ENCODE measurements around the gene HBB. TPM values are rescaled to one million over a fixed set of nuclear protein-coding genes. Genes with fewer than 3 reads are reported as not detected.

The HBB gene
- total RNA-seq, 4 donors from 2014 or later, result 2.5 to 214 (median 107) TPM

- Histone ChIP-seq H3K27me3 (no peaks in the 10 kb centered on the region), H3K9me3 (no peaks in the 10 kb centered on the region), H3K4me3 (replicated peaks in 1 of 3) (no peak overlapping the region), H3K4me1 (no peaks in the 10 kb centered on the region), H3K27ac (no peak overlapping the region), H3K36me3 (no peaks in the 10 kb centered on the region)
- TF ChIP-seq CTCF (IDR thresholded peaks at IDR 0.05) (no peak), POLR2A (IDR thresholded peaks at IDR 0.05) (no peak)
- WGBS, 2 donors, result 74% methylated on average over 5 of the region's 5 CpGs
- intact Hi-C loops (cut with DNase I), result no loop called here
- no peak for DNase-seq
These were observed 30.8 kb downstream of the HBB start for GRCh38 chr11:5196067-5196466.

- Histone ChIP-seq H3K27ac (no peak overlapping the region), H3K27me3 (no peaks in the 10 kb centered on the region), H3K9me3 (no peaks in the 10 kb centered on the region), H3K4me1 (no peaks in the 10 kb centered on the region), H3K4me3 (replicated peaks in 1 of 3) (no peak overlapping the region), H3K36me3 (no peaks in the 10 kb centered on the region)
- 0% methylated on average over 1 of the region's 1 CpG for WGBS, 2 donors
- intact Hi-C loops (cut with DNase I), result no loop called here
- no peak for DNase-seq
- no peak for TF ChIP-seq CTCF (IDR thresholded peaks at IDR 0.05)
- TF ChIP-seq POLR2A (IDR thresholded peaks at IDR 0.05), result no peak
These were observed 34.1 kb downstream of the HBB start for GRCh38 chr11:5192738-5193137.

GRCh38 chr11:5188201-5188600 is 38.7 kb downstream of the HBB start:
- intact Hi-C loops (cut with DNase I), result no loop called here
- H3K4me1 ChIP-seq, result no peaks in the 10 kb centered on the region
- H3K9me3 ChIP-seq, result no peaks in the 10 kb centered on the region
- no peaks in the 10 kb centered on the region for H3K27me3 ChIP-seq
- no peaks in the 10 kb centered on the region for H3K36me3 ChIP-seq
- no peak for TF ChIP-seq POLR2A (IDR thresholded peaks at IDR 0.05)
- TF ChIP-seq CTCF (IDR thresholded peaks at IDR 0.05), result no peak
- H3K4me3 ChIP-seq (replicated peaks in 1 of 3), result no peak overlapping the region
- no peak overlapping the region for H3K27ac ChIP-seq
- WGBS, 2 donors, result 82 to 88% methylated on average over 2 of the region's 2 CpGs
- DNase-seq, result no peak

- no peaks in the 10 kb centered on the region for H3K4me1 ChIP-seq
- H3K4me3 ChIP-seq (replicated peaks in 1 of 3), result no peak overlapping the region
- no peak for DNase-seq
- 82 to 89% methylated on average over 10 of the region's 10 CpGs for WGBS, 2 donors
- H3K36me3 ChIP-seq, result no peaks in the 10 kb centered on the region
- TF ChIP-seq CTCF (IDR thresholded peaks at IDR 0.05), result no peak
- no peak for TF ChIP-seq POLR2A (IDR thresholded peaks at IDR 0.05)
- no peak overlapping the region for H3K27ac ChIP-seq
- no peaks in the 10 kb centered on the region for H3K9me3 ChIP-seq
- H3K27me3 ChIP-seq, result no peaks in the 10 kb centered on the region
- intact Hi-C loops (cut with DNase I), result no loop called here
These were observed 48.6 kb downstream of the HBB start for GRCh38 chr11:5178046-5178837.

Other genes starting within 250 kb of the HBB start
- gene OR51L1, start 232.2 kb downstream of the HBB start, total RNA-seq, result not detected
- not detected for gene OR52J3, start 180.5 kb downstream of the HBB start, total RNA-seq
- not detected for gene OR52E2, start 167.4 kb downstream of the HBB start, total RNA-seq
- gene OR52E1, start 157.5 kb downstream of the HBB start, total RNA-seq, result not detected
- gene OR52A5, start 88.7 kb downstream of the HBB start, total RNA-seq, result not detected
- gene OR52A1, start 72.3 kb downstream of the HBB start, total RNA-seq, result not detected
- not detected for gene OR51V1, start 26.4 kb downstream of the HBB start, total RNA-seq
- gene HBD, start 7.4 kb upstream of the HBB start, total RNA-seq, result 1 to 10 TPM in 1 of 4 donors, not detected in 3; 1.0 TPM
- gene HBG1, start 22.8 kb upstream of the HBB start, total RNA-seq, result not detected
- not detected for gene HBG2, start 27.7 kb upstream of the HBB start, total RNA-seq
- 1 to 10 TPM in 1 of 4 donors, not detected in 3; 1.2 TPM for gene HBE1, start 42.9 kb upstream of the HBB start, total RNA-seq
- gene OR51B4, start 74.9 kb upstream of the HBB start, total RNA-seq, result not detected
- not detected for gene OR51B2, start 97.2 kb upstream of the HBB start, total RNA-seq
- gene OR51B5, start 116.5 kb upstream of the HBB start, total RNA-seq, result 1 to 10 TPM in 1 of 4 donors, under 1 TPM in 1, not detected in 2; 0.78 to 1.2 TPM
- not detected for gene OR51B6, start 124.4 kb upstream of the HBB start, total RNA-seq
- not detected for gene OR51M1, start 156.7 kb upstream of the HBB start, total RNA-seq
- gene OR51Q1, start 195.0 kb upstream of the HBB start, total RNA-seq, result not detected
- under 1 TPM in 2 of 4 donors, not detected in 2; 0.33 to 0.93 TPM for gene OR51I1, start 214.4 kb upstream of the HBB start, total RNA-seq
- not detected for gene OR51I2, start 222.3 kb upstream of the HBB start, total RNA-seq

Measured in thyroid gland (tissue), 4 donors.